ENCODE data around the gene MYO5B.

GRCh38 chr18:49890041-49890440 lies 304.9 kb downstream of the MYO5B start:
- TF ChIP-seq CTCF (IDR thresholded peaks at IDR 0.05): no peak
- no peak for TF ChIP-seq POLR2A (IDR thresholded peaks at IDR 0.05)

All from lower leg skin (tissue), 3 donors.